T-helper 2 cell treated with Interferon-gamma antibody and Interleukin-4, amounts not matched to agents 5 μg/mL and 100 μg/mL, for 36 hours (primary cell): Measurements from ENCODE around the gene VIL1.

Source experiments
- DNase-seq: peaks from one replicate; pipeline ENCODE4 v3.0.0; 2021; ENCODE audit warnings: low spot score
- H3K27ac Mint-ChIP-seq: one replicate; pipeline ENCODE4 v1.8.0; 2021; ENCODE audit warnings: mild to moderate bottlenecking, mixed read lengths
- H3K27me3 Mint-ChIP-seq: one replicate; pipeline ENCODE4 v1.8.0; 2021; ENCODE audit warnings: low read depth, mixed read lengths
- H3K36me3 Mint-ChIP-seq: one replicate; pipeline ENCODE4 v1.8.0; 2021; ENCODE audit warnings: low read depth, mixed read lengths
- H3K4me1 Mint-ChIP-seq: one replicate; pipeline ENCODE4 v1.8.0; 2021; ENCODE audit warnings: low read depth, mixed read lengths
- H3K4me3 Mint-ChIP-seq: one replicate; pipeline ENCODE4 v1.8.0; 2022; ENCODE audit warnings: mild to moderate bottlenecking, moderate library complexity, mixed read lengths
- H3K9me3 Mint-ChIP-seq: one replicate; pipeline ENCODE4 v1.8.0; 2021; ENCODE audit warnings: mixed read lengths

VIL1 gene

GRCh38 chr2:218458598-218458997, 39.7 kb downstream of the VIL1 start:
- Mint-ChIP-seq H3K4me1 (no peaks in the 10 kb centered on the region), H3K36me3 (peaks cover 57% of the 10 kb centered on the region), H3K4me3 (no peak overlapping the region), H3K9me3 (peaks cover 13% of the 10 kb centered on the region), H3K27ac (no peak overlapping the region), H3K27me3 (no peaks in the 10 kb centered on the region)
- no peak for DNase-seq

DNA sequence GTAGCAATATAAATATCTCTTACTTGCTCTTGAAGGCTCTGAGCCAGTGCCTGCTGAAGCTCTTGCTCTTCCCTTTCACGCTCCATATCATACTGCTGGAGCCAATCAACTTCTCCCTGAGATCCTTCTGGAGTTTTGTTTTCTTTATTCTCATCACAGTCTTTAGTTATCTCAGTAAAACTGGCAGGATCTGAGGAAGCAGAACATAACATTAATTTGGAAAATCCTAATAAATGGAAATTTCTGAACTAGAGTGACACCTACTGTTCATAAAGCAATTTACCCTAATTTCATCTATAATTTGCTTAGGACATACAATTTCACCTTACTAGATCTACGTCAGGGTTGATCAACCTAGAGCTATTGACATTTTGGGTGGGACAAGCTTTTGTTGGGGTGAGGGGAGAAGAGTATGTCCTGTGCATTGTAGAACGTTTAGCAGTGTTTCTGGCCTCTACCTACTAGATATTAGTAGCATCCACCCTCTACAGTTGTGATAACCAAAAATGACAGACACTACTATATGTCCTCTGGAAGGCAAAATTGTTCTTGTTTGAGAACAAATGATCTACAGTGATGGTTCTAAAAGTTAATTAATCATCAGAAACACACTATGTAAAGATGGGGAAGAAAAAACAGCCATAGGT, 47.2 kb downstream of the VIL1 start:
- no peak overlapping the region for H3K27ac Mint-ChIP-seq
- no peaks in the 10 kb centered on the region for H3K27me3 Mint-ChIP-seq
- H3K36me3 Mint-ChIP-seq, result peaks cover 44% of the 10 kb centered on the region
- DNase-seq, result no peak
- H3K9me3 Mint-ChIP-seq, result no peaks in the 10 kb centered on the region
- H3K4me3 Mint-ChIP-seq, result no peak overlapping the region
- H3K4me1 Mint-ChIP-seq, result peaks cover 10% of the 10 kb centered on the region

DNA sequence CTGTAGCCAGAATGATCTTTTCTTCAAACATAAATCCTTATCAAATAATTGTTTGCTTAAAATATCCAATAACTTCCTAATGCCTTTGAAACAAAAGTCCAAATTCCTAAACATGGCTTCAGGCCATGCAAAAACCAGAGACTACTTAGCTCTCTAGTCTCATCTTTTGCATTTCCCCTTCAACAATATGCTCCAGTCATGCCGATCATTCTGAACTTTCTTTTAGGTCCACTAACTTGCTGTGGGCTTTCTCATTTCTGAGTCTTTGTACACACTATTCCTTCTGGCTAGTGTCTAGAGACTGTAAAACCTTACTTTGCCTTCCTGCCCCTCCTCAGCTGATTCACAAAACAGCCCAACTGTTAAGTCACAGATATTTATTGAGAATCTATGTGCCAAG, 51.5 kb downstream of the VIL1 start:
- Mint-ChIP-seq H3K9me3 (no peaks in the 10 kb centered on the region), H3K36me3 (peaks cover 51% of the 10 kb centered on the region), H3K4me3 (no peak overlapping the region), H3K4me1 (peaks cover 18% of the 10 kb centered on the region), H3K27ac (peak overlapping the region; percentile 17), H3K27me3 (no peaks in the 10 kb centered on the region)
- no peak for DNase-seq

- no peak for DNase-seq
- H3K36me3 Mint-ChIP-seq, result peaks cover 46% of the 10 kb centered on the region
- H3K27ac Mint-ChIP-seq, result peak overlapping the region; percentile 78
- H3K4me3 Mint-ChIP-seq, result no peak overlapping the region
- H3K9me3 Mint-ChIP-seq, result no peaks in the 10 kb centered on the region
- no peaks in the 10 kb centered on the region for H3K27me3 Mint-ChIP-seq
- H3K4me1 Mint-ChIP-seq, result peaks cover 18% of the 10 kb centered on the region
Observed at GRCh38 chr2:218471036-218471435, 52.1 kb downstream of the VIL1 start.

GRCh38 chr2:218471982-218472381, 53.1 kb downstream of the VIL1 start:
- peak overlapping the region; percentile 43 for H3K27ac Mint-ChIP-seq
- no peak for DNase-seq
- peaks cover 48% of the 10 kb centered on the region for H3K36me3 Mint-ChIP-seq
- no peaks in the 10 kb centered on the region for H3K9me3 Mint-ChIP-seq
- H3K4me1 Mint-ChIP-seq, result peaks cover 15% of the 10 kb centered on the region
- H3K4me3 Mint-ChIP-seq, result no peak overlapping the region
- no peaks in the 10 kb centered on the region for H3K27me3 Mint-ChIP-seq

GRCh38 chr2:218472988-218473387, 54.1 kb downstream of the VIL1 start:
- Mint-ChIP-seq H3K4me1 (peaks cover 15% of the 10 kb centered on the region), H3K36me3 (peaks cover 50% of the 10 kb centered on the region), H3K27ac (no peak overlapping the region), H3K4me3 (no peak overlapping the region), H3K27me3 (no peaks in the 10 kb centered on the region), H3K9me3 (no peaks in the 10 kb centered on the region)
- no peak for DNase-seq

GRCh38 chr2:218474527-218474926, 55.6 kb downstream of the VIL1 start:
- H3K4me1 Mint-ChIP-seq, result peaks cover 15% of the 10 kb centered on the region
- no peak for DNase-seq
- peaks cover 56% of the 10 kb centered on the region for H3K36me3 Mint-ChIP-seq
- H3K9me3 Mint-ChIP-seq, result no peaks in the 10 kb centered on the region
- H3K27ac Mint-ChIP-seq, result no peak overlapping the region
- H3K4me3 Mint-ChIP-seq, result no peak overlapping the region
- no peaks in the 10 kb centered on the region for H3K27me3 Mint-ChIP-seq

DNA sequence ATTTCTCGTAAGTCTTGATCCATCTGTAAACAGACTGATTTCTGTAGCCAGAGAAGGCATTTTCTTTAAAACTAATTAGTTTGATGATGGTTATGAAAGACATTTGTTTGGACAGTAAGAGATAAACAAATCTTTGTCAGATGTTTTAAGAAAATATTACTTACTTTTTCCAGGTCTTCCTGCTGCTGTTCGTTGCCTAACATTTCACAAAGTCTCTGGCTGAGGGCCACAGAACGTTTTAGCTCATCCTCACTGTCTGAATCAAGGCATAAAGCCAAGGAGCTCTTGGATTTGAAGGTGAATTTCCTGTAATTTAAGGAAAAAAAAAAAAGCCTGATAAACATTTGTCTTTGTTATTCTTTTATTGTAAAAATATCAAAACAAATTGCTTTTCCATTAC, 57.8 kb downstream of the VIL1 start:
- Mint-ChIP-seq H3K36me3 (peaks cover 52% of the 10 kb centered on the region), H3K9me3 (no peaks in the 10 kb centered on the region), H3K4me1 (peaks cover 4% of the 10 kb centered on the region), H3K27me3 (no peaks in the 10 kb centered on the region), H3K4me3 (no peak overlapping the region), H3K27ac (no peak overlapping the region)
- no peak for DNase-seq

GRCh38 chr2:218477247-218477646, 58.3 kb downstream of the VIL1 start:
- no peak overlapping the region for H3K27ac Mint-ChIP-seq
- no peak for DNase-seq
- H3K9me3 Mint-ChIP-seq, result no peaks in the 10 kb centered on the region
- peaks cover 52% of the 10 kb centered on the region for H3K36me3 Mint-ChIP-seq
- no peaks in the 10 kb centered on the region for H3K27me3 Mint-ChIP-seq
- no peak overlapping the region for H3K4me3 Mint-ChIP-seq
- H3K4me1 Mint-ChIP-seq, result peaks cover 1% of the 10 kb centered on the region

DNA sequence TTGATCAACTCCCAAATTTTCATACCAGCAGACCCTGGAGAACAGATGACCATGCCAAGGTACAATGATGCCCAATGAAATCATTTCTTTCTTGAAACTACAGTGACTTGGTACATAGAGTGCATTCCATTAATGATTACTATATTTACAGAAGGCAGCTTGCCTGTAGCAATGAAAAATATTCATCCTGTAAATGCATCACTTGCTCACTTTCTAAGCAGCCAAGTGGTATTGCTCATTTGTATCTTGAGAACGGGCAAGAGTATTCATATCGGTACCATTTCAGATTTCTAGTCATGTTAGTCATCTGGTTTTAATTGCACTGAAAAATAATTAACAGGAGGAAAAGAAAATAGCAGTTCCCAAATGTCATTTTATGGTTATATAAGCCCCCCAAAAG, 59.6 kb downstream of the VIL1 start:
- H3K27me3 Mint-ChIP-seq, result no peaks in the 10 kb centered on the region
- H3K36me3 Mint-ChIP-seq, result peaks cover 52% of the 10 kb centered on the region

DNA sequence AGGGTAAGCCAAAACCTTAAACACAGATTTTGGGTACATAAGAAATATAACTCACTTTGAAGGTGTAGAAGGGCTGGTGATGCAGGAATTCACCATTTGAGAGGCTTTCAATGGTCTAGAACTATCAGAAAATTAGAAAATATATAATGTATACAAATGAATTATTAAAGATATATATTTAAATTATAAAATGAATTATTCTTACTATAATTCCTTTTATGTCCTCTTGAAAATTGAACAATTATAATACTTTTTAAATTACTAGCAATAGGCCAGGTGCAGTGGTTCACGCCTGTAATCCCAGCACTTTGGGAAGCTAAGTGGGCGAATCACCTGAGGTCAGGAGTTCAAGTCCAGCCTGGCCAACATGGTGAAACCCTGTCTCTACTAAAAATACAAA, 60.7 kb downstream of the VIL1 start:
- H3K27ac Mint-ChIP-seq, result no peak overlapping the region
- peaks cover 47% of the 10 kb centered on the region for H3K36me3 Mint-ChIP-seq
- no peak for DNase-seq
- H3K4me3 Mint-ChIP-seq, result no peak overlapping the region
- no peaks in the 10 kb centered on the region for H3K9me3 Mint-ChIP-seq
- no peaks in the 10 kb centered on the region for H3K27me3 Mint-ChIP-seq
- H3K4me1 Mint-ChIP-seq, result peaks cover 14% of the 10 kb centered on the region

More for the DNA sequence above, 59.6 kb downstream of the VIL1 start:
- Mint-ChIP-seq H3K27ac (no peak overlapping the region), H3K9me3 (no peaks in the 10 kb centered on the region), H3K4me1 (peaks cover 11% of the 10 kb centered on the region), H3K4me3 (no peak overlapping the region)
- no peak for DNase-seq

DNA sequence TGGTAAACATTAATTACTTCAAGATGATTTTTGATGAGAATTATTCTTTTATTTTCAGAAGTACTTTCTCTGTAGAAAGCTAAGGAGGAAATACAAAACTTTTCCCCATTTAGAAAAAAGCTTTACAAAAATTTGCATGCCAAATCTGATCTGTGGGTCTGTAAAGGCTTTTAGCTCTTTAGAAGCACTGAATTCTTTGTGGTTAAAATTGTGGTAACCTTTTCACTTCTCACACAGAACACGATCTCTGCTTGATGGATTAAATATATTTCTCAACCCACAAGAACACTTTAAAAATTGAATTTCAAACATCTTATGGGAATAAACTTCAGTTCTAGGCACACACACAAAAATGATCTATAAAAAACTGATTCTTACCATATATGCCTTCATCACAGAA, 63.7 kb downstream of the VIL1 start:
- DNase-seq, result no peak
- Mint-ChIP-seq H3K27ac (peak overlapping the region; percentile 35), H3K9me3 (no peaks in the 10 kb centered on the region)

GRCh38 chr2:218485986-218486667, 67.2 kb downstream of the VIL1 start:
- peaks cover 16% of the 10 kb centered on the region for H3K4me1 Mint-ChIP-seq
- H3K9me3 Mint-ChIP-seq, result no peaks in the 10 kb centered on the region
- no peak overlapping the region for H3K27ac Mint-ChIP-seq
- DNase-seq, result no peak
- no peak overlapping the region for H3K4me3 Mint-ChIP-seq
- peaks cover 51% of the 10 kb centered on the region for H3K36me3 Mint-ChIP-seq
- H3K27me3 Mint-ChIP-seq, result no peaks in the 10 kb centered on the region

More for the DNA sequence above, 63.7 kb downstream of the VIL1 start:
- Mint-ChIP-seq H3K36me3 (peaks cover 49% of the 10 kb centered on the region), H3K27me3 (no peaks in the 10 kb centered on the region), H3K4me3 (no peak overlapping the region), H3K4me1 (peaks cover 16% of the 10 kb centered on the region)

DNA sequence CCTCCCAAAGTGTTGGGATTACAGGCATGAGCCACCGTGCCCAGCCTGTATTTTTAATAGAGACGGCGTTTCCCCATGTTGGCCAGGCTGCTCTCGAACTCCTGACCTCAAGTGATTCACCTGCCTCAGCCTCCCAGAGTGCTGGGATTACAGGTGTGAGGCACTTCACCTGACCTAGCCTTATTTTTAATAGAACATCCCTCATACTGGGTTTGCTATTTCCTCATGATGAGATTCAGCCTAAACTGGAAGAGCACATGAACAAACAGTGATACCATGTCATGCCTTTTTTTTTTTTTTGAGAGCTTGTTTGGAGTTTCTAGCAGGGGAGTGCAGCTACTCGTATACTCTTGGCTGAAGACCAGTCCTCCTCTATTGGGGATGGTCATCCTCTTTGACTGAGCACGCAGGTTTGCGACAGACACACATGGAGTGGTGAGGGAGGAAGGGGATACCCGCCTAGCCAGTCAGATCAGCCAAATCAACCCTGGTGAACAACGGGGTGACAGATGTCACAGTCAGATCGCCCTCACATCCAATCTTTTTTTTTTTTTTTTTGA, 81.7 kb downstream of the VIL1 start:
- H3K27ac Mint-ChIP-seq, result no peak overlapping the region

More for the DNA sequence above, 81.7 kb downstream of the VIL1 start:
- no peak overlapping the region for H3K4me3 Mint-ChIP-seq
- no peak for DNase-seq
- H3K36me3 Mint-ChIP-seq, result peaks cover 25% of the 10 kb centered on the region
- H3K27me3 Mint-ChIP-seq, result no peaks in the 10 kb centered on the region
- no peaks in the 10 kb centered on the region for H3K9me3 Mint-ChIP-seq
- H3K4me1 Mint-ChIP-seq, result peaks cover 7% of the 10 kb centered on the region
